Breast epithelium (tissue), 3 donors: ENCODE measurements around the gene GYPA.
"Not testable (repeated sequence)": the region's sequence is repeated elsewhere in the genome, so short reads cannot be mapped to it uniquely, and the experiment has no call there.

Source experiments
- CTCF ChIP-seq, 3 donors: fragments of 450-650 bp; IDR thresholded peaks; one replicate each; pipeline ENCODE4 v1.5.1; 2016 to 2017; ENCODE audit warnings: antibody characterized with exemption in 3 of 3, mild to moderate bottlenecking in 3 of 3, moderate library complexity in 3 of 3
- POLR2AphosphoS5 ChIP-seq, 3 donors: sonication (generic); formaldehyde crosslinking; IDR thresholded peaks; one replicate each; pipeline ENCODE4 v1.6.1; 2017; ENCODE audit warnings: antibody characterized with exemption in 3 of 3

- TF ChIP-seq POLR2AphosphoS5, CTCF (IDR thresholded peaks at IDR 0.05): not testable (repeated sequence)
Measured at GRCh38 chr4:144140594-144141295, at the start of gene GYPA.
